Stimulated activated CD4-positive, alpha-beta T cell treated with anti-CD3 and anti-CD28 coated beads, TNF-alpha, amount 100 ng/mL, for 24 hours (primary cell): ENCODE results near the gene DNASE1L3.
"Not testable (repeated sequence)": the region's sequence is repeated elsewhere in the genome, so short reads cannot be mapped to it uniquely, and the experiment has no call there.

Experiments used
- DNase-seq, 3 experiments: peaks; one replicate each; pipeline ENCODE4 v3.0.0-alpha.2; 2020; ENCODE audit warnings: low read depth in 3 of 3

DNASE1L3 gene

DNA sequence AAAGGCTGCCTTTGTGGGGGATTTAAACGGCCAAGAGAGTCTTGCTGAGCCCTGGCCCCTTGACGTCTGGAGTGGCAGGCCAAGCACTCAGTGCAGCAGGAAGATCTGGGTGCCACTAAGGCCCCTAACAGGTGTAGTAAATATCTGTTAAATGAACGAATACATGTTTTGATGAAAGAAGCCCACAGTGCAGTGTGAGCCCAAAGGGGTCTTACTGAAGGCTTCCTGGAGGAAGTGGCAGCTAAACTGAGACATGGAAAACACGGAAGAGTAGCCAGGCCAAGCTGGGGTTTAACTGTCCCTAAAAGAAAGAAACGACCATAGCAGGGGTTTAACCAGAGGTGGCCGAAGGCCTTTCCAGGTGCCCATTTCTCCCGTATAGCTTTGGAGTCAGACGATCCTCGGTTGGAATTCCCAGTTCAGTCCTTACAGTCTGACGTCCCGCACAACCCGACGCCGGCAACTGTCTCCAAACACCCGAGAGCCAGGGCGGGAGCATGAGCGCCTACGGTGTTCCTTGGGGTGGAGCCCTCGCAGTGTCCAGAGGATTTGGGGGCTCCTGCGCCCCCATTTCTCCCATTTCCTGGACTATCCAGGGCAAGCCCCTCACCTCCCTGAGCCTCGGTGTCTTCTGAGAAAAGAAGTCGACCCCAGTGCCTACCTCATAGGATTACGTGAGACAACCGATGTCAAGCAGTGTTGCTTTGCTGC is 25.9 kb upstream of the DNASE1L3 start:
- DNase-seq = no peak

DNA sequence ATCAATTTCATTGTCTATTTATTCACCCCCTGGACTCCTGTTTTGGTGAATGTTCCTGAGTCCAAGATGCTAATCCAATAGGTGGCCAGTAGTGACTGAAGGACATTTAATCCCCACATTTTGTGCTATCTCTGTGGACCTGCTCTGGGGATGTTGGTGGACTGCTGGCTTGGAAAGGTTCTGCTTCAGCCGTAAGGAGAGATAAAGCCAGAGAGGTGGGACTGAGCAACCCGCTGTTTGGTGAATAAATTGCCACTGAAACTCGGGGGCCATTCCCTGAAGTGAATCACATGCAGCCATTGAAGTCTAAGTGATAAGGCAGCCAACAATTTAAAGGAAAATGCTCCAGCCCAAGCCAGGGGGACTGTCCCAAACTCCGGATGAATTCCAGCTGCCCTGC is 25.2 kb upstream of the DNASE1L3 start:
- DNase-seq = no peak

DNA sequence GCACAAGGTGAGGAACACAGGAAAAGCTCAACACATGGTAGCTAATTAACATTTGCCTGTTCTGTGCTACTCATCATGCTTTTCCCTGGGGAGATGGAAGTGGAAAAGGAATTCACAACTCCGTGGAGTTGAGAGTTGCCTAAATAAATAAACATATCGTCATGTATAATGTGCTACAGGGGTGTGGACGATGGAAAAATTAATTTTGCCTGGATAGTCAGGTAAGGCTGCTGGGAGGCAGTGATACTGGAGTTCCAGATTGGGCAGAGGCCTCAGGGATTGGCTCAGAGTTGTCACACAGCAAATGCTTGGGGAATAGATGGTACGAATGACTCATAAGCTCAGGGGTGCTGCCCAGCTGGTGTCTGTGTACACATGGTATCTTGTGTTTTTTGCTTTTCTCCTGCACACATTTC is 23.8 kb upstream of the DNASE1L3 start:
- no peak for DNase-seq

DNA sequence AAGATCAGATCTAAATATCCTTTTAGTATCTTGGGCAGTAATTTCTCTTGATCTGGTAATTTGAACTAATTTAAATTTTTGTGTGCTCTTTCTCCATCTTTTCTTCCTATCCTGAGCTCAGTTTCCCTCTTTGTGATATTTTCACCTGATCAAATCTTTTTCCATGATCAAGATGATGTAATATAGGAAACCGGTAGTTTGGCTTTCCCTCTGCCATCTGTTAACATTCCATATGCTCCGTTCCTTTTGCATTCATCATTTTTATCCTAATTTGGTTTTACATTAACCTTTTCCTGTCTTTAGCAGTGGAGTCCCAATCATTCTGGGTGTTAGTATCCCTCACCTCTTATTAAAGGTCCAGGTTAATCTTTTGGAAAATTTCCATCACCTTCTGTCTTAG is 20.9 kb upstream of the DNASE1L3 start:
- no peak for DNase-seq

DNA sequence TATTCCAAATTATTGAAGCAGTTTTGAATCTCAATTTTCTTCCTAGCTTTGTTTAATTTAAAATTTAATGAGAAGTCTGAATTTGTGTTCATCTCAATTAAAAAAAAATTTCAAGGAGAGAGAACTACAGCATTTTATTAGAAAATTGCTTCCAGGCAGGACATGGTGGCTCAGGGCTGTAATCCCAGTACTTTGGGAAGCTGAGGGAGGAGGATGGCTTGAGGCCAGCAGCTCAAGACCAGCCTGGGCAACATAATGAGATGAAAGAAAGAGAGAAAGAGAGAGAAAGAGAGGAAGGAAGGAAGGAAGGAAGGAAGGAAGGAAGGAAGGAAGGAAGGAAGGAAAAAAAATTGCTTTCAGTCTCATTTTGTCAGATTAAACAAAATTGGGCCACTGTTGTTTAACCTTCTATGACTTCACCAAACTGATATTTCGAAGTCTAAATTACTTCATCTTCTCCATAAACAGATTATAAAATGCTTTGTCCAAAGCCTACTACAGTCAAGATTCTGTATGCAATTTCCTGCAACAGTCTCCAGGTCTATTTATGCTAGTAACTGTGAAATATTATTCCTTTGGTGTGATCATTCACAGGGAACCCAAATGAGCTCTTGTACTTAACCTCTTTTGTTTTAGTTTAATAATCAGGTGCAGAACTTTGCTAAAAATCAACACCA is 20.2 kb upstream of the DNASE1L3 start:
- no peak for DNase-seq

DNA sequence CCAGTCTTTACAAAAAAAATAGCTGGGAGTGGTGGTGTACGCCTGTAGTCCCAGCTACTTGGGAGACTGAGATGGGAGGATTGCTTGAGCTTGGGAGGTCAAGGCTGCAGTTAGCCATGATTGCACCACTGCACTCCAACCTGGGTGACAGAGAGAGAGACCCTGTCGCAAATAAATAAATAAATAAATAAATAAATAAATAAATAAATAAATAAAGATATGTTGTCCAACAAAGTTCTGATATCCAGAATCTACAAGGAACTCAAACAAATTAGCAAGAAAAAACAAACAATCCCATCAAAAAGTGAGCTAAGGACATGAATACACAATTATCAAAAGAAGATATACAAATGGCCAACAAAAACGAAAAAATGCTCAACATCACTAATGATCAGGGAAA is 17.2 kb upstream of the DNASE1L3 start:
- DNase-seq = not testable (repeated sequence)

DNA sequence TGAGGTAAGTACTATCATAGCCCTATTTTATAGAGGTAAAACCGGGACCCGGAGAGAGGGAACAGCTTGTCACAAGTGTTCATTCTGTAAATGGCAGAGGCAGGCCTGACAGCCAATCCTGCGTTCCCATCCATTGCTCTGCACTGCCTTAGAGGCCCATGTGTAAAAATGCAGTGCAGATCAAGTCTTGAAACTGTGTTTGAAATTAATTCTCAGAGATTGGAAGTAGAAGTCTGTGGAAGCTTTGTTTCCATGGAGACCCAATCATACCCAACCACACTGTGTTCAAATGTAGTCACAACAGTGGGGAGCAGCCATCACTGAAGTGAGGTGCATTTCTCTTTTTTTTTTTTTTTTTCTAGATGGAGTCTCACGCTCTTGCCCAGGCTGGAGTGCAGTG is 13.1 kb upstream of the DNASE1L3 start:
- DNase-seq = no peak

DNA sequence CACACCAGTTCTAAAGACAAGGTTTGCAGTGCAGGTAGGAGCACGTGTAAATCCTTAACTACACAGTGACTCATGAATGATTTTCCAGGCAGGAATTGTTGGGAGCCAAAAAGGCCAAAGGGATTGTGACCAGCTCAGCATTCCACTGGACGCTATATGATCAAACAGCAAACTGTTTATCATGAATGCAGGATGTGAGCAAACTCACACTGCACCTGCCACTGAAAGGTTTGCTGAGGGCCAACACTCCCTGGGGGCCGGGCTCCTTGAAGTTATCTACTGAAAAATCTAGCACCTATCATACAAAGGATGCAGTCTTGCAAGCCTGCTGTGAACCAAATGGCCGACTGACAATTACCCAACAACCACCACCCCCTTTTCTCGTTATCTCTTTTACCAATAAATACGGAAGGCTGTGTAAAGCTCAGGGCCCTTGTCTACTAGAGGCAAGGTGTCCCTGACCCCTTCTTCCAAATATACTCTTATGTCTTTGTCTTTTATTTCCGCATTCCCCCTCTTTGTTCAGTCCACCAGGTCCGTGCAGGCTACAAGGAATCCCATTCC is 11.5 kb upstream of the DNASE1L3 start:
- DNase-seq = no peak

DNA sequence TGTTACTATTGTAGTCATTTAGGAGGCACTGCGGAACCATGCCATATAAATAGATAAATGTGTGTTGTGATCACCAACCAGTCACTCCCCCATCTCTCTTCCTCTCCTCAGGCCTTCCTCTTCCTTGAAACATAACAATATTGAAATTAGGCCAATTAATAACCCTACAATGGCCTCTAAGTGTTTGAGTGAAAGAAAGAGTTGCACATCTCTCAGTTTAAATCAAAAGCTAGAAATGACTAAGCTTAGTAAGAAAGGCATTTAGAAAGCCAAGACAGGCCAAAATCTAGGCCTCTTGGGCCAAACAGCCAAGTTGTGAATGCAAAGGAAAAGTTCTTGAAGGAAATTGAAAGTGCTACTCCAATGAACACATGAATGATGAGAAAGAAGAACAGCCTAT is 8.1 kb upstream of the DNASE1L3 start:
- DNase-seq = no peak

DNA sequence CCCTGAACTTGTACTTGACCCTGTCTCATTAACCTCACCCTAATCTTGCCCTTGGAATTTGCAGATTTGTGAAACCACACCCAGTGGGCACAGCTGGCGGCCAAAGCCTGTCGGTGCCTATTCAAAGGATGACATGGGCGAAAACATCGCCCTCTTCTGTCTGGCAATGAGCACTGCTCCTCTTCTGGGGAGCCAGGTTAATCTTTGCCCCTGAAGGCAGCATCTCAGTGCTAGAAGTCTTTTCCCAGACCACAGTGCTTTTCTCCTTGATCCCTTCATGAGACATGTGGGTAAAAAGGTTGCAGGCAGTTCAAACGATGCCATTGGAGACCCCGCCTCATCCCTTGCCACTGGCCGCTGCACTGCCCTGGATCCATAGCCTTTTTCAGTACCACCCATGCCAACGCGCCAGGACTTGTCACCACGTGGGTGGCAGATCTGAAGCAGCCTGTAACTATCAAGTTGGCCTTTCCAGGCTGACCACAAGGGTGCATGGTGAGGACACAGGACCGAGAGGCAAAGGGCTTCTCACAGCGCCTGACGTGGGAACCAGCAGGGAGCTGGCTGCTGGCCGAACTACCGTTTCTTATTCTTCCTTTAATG is 6.5 kb upstream of the DNASE1L3 start:
- DNase-seq = peak; percentile 25 to 45 (median 42)

DNA sequence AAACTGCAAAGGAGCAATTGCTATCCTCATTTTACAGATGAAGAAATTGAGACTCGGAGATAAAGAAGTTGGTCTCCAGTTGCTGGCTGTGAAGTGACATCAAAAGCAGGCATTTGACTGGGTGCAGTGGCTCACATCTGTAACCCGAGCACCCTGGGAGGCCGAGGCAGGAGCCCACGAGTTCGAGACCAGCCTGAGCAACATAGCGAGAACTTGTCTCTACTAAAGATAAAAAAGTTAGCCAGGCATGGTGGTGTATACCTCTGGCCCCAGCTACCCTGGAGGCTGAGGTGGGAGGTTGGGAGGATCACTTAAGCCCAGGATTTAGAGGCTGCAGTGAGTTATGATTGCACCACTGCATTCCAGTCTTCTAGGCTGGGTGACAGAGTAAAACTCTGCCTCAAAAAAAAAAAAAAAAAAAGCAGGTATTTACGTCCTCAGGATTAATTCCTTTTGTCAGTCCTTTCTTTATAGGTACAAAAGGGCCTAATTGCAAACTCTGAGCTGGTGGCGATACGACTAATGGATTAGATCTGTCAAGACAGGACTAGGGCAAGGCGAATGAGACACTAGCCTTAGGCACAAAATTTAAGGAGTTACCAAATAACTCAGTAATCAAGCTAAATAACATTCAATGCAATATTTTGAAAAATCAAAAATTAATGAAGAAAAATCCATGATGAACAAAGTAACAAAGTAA is 5.9 kb upstream of the DNASE1L3 start:
- DNase-seq = no peak

DNA sequence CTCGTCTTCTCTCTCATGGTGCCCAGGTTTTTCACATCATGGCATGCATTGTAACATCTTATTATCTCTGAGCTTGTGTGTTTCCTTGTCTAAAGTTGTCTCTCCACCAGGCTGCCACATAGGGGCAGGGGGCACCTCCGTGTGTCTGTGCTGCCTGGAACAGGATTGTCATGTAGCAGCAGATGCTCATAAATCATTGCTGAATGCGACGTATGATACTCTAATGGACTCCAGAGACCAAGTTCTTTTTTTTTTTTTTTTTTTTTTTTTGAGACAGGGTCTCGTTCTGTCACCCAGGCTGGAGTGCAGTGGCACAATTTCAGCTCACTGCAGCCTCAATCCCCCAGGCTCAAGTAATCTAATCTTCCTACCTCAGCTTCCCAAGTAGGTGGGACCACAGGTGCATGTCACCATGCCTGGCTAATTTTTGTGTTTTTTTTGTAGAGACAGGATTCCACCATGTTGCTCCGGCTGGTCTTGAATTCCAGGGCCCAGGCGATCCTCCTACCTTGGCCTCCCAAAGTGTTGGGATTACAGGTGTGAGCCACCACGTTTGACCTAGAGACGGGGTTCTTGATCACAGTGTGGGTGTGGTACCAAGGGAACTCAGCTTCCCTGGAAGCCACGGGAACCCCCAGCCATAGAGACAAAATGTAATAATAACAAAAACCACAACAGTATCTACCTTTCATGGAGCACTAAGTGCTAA is 4.7 kb upstream of the DNASE1L3 start:
- no peak for DNase-seq

DNA sequence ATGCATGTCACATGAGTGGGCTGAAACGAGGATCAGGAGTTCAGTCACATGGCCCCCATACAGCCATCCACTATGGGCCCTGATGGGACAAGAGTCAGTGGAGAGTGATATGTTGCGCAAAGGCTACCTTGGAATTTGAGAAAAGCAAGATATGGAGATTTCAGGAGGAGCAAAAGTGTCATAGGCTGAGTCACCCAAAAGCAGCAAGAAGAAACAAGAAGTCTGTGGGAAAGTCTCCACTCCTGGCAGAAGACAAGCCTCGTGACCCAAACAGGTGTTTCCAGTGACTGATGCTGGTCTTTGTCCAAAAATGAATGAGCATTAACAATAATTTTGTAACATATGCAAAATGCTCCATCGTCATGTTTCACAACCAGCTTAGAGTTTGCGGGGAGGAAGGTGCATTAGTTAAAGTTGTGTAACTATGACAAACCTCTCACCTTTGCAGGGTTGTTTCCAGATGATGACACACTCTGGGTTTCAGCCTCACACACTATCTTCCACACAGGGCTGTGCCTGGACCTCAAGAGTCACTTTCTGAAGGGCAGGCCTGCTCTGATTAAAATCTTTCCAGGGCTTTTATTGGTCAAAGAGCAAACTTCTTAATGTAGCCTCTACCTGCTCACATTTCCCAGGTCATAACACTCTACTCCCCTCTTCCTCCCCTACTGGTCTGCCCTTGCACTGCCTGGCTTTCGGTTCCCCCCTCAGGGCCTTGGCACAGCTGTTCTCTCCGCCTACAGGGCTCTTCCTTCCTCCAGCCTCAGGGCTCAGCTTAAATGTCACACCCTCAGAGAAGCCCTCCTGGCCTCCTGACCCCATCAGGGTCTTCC is 3.9 kb upstream of the DNASE1L3 start:
- DNase-seq = peak in 2 of 3 experiments; percentile 5 to 40

DNA sequence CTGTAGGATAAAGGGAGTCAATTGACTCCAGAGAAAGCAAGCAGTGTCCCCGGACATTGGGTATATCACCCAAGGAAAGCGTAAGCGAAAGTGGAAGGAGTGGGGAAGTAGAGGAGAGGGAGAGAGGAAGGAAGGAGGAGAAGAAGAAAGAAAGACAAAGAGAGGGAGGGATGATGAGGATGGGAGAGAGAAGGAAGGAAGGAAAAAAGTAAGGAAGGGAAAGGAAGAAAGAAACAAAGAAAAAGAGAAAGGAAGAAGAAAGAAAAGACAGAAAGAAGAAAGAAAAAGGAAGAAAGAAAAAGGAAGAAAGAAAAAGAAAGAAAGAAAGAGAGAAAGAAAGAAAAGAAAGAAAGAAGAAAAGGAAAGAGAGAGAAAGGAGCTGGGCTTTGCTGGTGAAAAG is 839 bp downstream of the DNASE1L3 start:
- DNase-seq = no peak

DNA sequence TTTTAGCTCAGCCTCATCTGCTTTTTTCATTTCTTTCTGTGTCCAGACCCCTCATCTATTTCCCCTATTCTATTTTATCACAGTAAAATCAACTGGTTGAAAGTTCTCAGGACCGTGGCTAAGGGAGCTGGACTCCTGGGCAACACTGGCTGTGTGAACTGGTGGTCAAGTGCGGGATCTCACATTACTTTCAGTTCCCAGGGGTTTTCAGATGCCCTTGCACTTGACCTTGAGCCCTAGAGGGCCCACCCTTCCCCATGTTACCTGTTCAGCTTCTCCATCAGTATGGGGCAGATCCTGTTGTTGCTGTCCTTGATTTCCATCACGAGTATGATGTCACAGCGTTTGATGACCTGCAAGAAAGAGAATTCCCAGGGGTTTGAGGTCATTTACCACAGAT is 2.8 kb downstream of the DNASE1L3 start:
- DNase-seq = no peak

DNA sequence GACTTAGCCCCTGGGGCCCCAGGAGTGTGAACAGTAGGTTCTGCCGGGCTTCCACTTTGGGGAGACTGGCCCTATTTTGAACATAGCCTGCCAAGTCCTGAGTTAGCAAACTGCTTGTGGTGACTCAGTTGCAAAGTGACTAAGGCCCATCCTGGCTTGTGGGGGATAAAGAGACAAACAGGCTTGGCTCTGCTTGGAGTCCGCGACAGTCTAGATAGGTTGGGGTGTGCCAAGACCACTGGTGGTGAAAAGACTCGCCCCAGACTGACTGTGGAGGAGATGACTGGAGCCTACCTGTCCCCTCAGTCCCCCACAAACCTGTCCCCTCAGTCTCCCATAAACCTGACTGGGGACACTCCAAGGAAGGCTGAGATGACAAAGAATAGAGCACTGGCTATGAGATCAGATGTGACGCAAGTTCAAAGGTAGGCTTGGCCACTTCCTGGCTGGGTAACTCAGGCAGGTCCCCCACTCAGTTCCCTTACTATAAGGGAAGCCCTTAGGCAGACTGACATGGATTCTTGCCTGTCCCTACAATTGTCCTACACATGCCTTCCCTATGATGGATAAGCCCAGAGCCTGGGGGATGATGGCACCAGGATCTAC is 4.3 kb downstream of the DNASE1L3 start:
- no peak for DNase-seq

DNA sequence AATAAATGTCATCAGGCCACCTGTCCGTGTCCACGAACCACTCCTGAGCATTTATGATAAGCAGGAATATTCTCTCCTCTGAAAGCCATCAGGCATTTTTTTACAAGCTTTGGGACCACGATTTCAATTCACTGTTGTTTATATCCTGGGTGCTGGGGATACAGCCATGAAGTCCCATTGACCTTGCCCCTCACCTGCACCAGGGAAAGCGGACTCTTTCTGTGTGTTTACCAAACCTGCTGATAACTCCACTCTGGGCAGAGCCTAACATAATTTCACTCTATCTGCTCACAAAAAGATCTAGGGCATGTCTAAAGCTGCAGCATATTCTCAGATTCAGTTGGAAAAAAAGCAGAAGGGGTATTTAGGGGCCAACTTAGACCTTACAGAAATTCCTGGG is 4.8 kb downstream of the DNASE1L3 start:
- no peak for DNase-seq

DNA sequence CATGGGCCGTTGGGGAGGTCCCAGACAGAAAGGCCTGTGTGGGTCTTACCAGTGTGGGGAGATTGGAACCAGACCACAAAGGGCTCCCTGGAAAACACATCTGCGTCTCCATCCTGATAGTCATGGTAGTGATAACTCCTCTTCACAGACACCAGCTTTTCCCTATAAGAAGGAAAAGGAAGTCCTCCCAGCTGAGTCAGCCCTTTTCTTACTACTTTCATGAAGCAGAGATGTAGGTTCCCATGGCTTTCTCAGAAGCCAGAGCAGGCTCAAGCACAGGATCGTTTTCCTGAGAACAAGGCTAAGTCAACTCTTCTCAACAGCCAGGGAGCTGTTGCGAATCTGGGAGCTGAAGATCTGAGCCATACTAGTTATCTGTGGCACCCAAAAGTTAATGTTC is 6.1 kb downstream of the DNASE1L3 start:
- no peak for DNase-seq

DNA sequence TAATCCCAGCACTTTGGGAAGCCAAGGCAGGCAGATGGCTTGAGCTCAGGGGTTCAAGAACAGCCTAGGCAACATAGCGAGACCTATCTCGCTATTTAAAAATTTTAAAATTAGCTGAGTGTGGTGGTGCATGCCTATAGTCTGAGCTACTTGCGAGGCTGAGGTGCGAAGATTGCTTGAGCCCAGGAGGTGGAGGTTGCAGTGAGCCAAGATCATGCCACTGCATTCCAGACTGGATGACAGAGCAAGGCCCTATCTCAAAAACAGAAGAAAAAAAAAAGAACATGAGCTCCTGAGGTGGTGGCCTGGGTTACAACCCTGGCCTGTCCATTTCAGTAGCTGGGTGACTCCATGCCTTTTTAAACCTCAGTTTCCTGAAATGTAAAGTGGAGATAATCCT is 7.2 kb downstream of the DNASE1L3 start:
- no peak for DNase-seq

DNA sequence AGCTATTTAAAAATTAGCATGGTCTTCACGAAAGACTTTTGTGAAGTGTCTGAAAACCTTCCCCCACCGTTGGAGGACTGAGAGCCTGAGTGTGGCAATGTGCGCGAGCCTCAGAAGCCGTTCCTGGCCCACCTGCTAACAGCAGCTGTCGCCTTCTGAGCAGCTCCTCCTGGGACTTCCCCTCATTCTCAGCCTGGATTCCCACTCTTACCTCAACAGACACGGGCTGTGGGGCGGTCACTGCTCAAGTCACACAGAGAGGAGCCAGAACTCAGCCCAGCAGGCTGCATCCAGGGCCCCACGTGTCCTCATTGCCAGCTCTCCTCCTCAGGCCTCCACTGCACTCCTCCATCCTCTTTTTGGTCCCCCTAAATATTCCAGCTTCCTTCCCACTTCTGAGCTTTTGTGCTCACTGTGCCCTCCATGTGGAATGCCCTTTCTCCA is 7.8 kb downstream of the DNASE1L3 start:
- DNase-seq = no peak
